GM19193 (cell line): ENCODE measurements around the gene ASIC3.

Experiments
- POLR2A ChIP-seq: IDR thresholded peaks from 4 replicates; pipeline ENCODE4 v1.6.1; 2011; ENCODE audit not compliant: insufficient read depth, insufficient read length; ENCODE audit errors: extremely low read depth

Gene ASIC3

GRCh38 chr7:151057989-151058780 lies 9.9 kb downstream of the ASIC3 start:
- peak; percentile 60 for TF ChIP-seq POLR2A

- TF ChIP-seq POLR2A, result no peak
Measured at GRCh38 chr7:151058781-151059366, 10.5 kb downstream of the ASIC3 start.

DNA sequence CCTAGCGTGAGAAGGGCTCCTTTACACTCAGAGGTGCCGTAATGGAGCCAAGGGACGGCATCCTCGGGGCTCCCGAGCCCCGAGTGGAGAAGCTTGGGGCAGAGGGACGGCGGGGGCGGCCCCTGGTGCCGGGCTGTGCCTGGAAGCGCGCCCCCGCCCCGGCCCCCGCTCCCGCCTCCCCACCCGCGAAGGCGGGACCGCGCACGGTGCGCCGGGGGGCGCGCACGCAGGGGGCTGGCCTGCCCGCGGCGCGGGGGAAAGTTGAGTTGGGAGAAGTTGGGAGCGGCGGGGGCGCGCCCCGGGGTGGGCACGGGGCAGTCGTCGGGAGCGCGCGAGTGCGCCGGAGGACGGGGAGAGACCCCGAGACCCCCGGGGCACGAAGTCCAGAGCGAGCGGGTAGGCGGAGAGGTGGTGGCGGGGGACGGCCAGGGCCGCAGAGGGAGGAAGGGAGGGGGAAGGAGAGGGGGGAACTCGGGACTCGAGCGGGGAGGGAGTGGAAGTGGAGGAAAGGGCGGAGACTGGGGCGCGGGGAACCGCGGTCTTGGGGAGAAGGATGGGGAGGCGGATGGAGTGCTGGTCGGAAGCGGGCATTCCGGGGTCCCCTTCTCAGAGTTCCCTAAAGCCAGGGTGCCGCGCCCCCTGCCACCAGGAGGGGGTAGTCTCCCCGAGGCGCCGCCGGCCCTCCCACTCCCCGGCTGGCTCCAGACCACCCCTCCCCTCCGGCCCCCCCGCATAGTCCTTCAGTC lies 11.2 kb downstream of the ASIC3 start, which contains the start of gene SLC4A2:
SLC4A2 (plus strand) TSS at position 223 of the 746 bp plus-strand sequence. CDS start 2,399 bp downstream, outside the sequence.
- TF ChIP-seq POLR2A, result peak; percentile 52

DNA sequence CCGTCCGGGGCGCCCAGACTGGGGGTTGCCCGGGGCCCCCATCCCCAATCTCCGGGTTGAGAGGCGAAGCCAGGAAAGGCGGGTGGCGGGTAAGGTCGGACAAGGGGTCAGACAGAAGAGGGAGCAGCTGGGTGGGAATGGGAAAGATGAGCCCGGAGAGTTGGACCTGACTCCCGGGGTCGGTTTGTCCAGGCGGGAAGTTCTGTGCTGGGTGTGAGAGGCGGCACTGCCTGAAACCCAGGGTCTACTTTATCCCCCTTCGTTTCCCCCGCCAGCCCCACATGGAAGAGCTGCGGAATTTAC lies 11.7 kb downstream of the ASIC3 start:
- TF ChIP-seq POLR2A, result no peak

GRCh38 chr7:151060416-151061212 lies 12.3 kb downstream of the ASIC3 start:
- no peak for TF ChIP-seq POLR2A

DNA sequence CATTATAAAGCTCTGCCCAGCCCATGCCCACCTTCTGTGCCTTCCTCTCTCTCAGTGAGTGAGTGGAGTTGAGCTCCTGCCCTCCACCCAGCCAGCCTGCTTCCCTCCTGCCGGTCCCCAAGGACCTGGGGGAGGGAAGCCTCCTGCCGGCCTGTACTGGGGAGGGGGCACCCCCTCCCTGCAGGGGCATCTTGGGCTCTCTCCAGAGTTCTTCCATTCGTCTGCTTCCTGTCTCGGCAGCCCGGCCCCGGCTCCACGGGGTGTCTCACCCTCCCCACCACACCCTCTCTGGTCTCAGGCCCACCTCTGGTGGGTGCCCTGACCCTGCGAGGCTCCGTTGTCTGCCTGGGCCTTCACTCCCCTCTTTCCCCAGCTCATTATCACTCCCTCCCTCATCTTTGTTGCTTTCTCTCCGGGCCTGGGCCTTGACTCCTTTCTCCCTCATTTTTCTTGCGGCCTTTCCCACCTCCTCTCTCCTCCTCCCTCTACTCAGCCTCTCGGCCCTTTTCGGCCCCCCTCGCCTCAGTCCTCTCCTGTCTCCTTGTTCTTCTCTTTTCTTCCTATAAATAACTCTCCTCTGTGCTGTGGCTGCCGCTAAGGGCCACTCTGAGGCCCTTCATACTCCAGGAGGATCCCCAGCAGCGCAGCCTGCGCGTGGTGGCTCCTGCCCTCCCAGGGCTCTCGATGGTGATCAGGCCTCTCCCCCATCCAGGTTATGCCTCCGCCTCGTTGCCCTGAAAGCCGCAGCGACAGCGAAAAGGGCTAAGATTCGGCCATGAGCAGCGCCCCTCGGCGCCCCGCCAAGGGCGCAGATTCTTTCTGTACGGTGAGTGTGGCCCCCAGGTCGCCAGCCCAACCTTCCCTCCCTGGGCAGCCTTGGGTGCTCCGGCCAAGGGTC lies 13.1 kb downstream of the ASIC3 start:
- TF ChIP-seq POLR2A, result no peak

- no peak for TF ChIP-seq POLR2A
Measured at GRCh38 chr7:151062111-151062398, 13.7 kb downstream of the ASIC3 start.

GRCh38 chr7:151062399-151063211 lies 14.3 kb downstream of the ASIC3 start:
- no peak for TF ChIP-seq POLR2A

DNA sequence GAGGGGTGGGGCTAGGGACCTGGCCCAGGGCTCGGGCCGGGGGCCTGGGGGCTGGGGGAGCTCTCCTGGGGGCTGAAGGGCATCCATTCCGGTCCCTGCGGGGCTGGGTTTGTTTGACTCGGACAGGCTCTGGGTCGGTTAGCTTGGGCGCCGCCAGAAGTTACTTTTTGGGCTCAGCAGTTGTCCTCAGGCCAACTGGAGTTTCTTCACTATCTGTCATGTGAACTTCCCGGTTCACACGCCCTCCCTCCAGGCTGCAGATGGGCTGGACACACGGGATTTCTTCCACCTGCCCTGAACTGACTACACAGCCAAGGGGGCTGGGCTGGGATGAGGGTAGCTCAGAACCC lies 14.9 kb downstream of the ASIC3 start:
- TF ChIP-seq POLR2A, result no peak

DNA sequence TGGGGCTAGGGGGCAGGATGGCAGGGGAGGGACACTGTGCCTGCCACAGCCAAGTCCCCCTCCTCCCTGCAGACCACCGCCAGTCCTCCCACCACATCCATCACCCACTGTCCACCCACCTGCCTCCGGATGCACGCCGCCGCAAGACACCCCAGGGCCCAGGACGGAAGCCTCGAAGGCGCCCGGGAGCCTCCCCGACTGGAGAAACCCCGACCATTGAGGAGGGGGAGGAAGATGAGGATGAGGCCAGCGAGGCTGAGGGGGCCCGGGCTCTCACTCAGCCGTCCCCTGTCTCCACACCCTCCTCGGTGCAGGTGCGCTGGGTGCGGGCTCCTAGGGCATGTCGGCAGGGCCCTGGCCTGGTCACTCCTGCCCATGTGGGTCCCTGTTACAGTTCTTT lies 16.1 kb downstream of the ASIC3 start:
- TF ChIP-seq POLR2A, result no peak

DNA sequence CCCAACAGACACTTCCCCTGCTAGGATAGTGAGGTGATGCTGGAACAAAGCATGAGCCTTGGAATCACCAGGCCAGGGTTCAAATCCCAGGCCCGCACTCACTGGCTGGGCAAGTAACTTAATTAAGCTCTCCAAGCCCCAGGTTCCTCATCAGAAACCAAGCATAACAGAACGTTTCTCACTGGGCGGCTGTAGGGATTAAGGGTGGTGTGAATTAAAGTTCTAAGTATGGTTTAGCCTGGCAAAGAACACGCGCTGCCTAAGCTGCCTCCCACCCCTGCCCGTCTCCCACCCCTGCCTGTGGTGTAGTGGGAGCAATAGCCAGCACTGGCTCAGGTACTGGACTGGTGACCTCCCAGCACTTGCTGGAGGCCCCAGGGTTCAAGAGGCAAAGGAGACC lies 16.7 kb downstream of the ASIC3 start:
- TF ChIP-seq POLR2A, result no peak

DNA sequence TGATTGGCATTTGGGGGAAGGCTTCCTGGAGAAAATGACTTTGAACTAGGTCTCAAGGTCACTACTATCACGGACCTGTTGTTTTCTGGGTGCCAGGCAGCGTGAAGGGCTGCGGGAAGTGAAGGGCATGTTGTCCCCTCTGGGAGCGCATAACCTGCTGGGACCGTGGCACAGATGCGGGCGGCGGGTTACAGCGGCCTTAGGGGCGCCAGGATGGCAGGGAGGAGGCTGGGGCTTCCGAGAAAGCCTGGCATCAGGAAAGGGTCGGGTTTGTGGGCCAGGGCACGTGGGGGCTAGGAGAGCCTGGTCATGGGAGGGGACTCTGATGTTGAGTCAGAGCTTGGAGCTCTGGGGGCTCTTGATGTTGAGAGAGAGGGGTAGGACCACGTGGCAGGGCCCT lies 17.2 kb downstream of the ASIC3 start:
- no peak for TF ChIP-seq POLR2A

DNA sequence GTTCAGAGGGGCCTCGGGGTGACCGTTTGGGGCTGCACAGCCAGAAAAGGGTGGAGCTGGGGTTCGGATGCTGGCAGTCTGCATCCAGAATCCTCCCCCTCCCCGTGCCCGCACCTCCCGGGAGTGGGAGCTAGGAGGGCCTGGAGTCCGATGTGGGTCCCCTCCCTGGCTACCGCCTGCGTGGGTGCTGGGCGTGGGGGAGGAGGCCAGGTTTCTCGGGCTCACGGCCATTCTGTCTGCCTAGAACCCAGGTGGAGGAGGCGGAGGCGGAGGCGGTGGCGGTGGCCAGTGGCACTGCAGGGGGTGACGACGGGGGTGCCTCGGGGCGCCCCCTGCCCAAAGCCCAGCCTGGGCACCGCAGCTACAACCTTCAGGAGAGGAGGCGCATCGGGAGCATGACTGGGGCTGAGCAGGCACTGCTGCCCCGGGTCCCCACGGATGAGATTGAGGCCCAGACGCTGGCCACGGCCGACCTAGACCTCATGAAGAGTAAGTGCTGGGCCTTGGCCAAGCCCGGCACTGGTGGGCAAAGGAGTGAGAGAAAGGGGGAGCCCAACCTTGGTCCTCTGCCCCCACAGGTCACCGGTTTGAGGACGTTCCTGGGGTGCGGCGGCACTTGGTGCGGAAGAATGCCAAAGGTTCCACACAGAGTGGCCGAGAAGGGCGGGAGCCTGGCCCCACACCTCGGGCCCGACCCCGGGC lies 18.1 kb downstream of the ASIC3 start:
- TF ChIP-seq POLR2A, result no peak
